ENCODE measurements around the gene PXMP2.

GRCh38 chr12:132649226-132649945, 38.0 kb upstream of the PXMP2 start:
- TF ChIP-seq EZH2 (IDR thresholded peaks at IDR 0.05; ENCODE audit: borderline replicate concordance, low read depth, low read length, poor library complexity, severe bottlenecking) (no peak), CTCF (conservative IDR thresholded peaks at IDR 0.05; ENCODE audit: low read depth, low read length) (no peak)
